ENCODE data around the gene TRPM5. TPM values are rescaled to one million over a fixed set of nuclear protein-coding genes. Genes with fewer than 3 reads are reported as not detected.

Gene TRPM5
- total RNA-seq, 2 experiments from 2014 or later: not detected

DNA sequence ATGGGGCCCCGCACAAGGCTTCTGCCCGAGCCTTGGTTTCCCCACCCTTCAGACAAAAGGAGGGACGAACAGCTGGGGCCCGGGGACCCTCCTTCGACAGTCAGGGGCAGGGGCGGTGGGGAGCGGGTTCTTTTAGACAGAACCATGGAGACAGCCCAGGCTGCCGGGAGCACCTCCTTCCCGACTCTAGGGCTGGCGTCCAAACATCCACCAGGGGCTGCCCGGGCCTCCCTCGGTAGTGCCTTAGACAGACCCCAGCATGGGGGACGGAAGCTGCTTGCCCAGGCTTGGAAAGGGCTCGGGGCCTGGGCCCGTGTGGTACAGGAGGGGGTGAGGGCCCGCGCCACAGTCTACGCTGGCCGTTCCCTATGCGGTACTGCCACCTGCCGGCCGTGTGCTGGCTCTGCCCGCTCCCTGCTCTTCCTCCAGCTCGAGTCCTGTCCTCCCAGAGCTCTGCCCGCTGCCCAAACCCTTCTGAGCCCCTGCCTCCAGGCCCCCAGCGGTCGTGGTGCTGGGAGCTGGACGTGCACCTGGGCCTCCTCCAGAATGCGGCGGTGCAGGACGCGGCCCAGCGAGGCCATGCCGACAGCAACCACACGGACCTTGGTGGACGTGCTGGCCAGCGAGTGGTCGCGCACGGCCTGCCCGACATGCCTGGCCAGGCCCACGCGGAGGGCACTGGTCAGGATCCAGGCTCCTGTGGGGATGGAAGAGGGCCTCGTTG, 23.6 kb downstream of the TRPM5 start:
- TF ChIP-seq, protein P1, sequence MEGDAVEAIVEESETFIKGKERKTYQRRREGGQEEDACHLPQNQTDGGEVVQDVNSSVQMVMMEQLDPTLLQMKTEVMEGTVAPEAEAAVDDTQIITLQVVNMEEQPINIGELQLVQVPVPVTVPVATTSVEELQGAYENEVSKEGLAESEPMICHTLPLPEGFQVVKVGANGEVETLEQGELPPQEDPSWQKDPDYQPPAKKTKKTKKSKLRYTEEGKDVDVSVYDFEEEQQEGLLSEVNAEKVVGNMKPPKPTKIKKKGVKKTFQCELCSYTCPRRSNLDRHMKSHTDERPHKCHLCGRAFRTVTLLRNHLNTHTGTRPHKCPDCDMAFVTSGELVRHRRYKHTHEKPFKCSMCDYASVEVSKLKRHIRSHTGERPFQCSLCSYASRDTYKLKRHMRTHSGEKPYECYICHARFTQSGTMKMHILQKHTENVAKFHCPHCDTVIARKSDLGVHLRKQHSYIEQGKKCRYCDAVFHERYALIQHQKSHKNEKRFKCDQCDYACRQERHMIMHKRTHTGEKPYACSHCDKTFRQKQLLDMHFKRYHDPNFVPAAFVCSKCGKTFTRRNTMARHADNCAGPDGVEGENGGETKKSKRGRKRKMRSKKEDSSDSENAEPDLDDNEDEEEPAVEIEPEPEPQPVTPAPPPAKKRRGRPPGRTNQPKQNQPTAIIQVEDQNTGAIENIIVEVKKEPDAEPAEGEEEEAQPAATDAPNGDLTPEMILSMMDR (conservative IDR thresholded peaks at IDR 0.05; ENCODE audit: low read length): peak; percentile 83
- no peak for TF ChIP-seq EZH2phosphoT487 (IDR thresholded peaks at IDR 0.05; ENCODE audit: borderline replicate concordance, low read depth, low read length)
- H3K9me3 ChIP-seq (ENCODE audit: low read length): no peaks in the 10 kb centered on the region
- H3K9me2 ChIP-seq (ENCODE audit: insufficient read depth, low read length): no peaks in the 10 kb centered on the region
- ChIA-PET CTCF (ENCODE audit: unreplicated experiment) (interaction anchor here (0.6 to 4.7 kb wide), 4 partner anchors 58 to 482 kb away, joined by 3 to 44 read pairs (median 5); a partner anchor contains a TSS), POLR2A (no interaction called here)
- no peaks in the 10 kb centered on the region for H3K4me1 ChIP-seq (ENCODE audit: insufficient read depth, low read length, poor library complexity, severe bottlenecking)
- no peaks in the 10 kb centered on the region for H3K36me3 ChIP-seq (ENCODE audit: insufficient read depth, low read length)
- no peak overlapping the region for H3K4me3 ChIP-seq (ENCODE audit: low read depth, low read length, poor library complexity, severe bottlenecking)
- H4K20me1 ChIP-seq (ENCODE audit: insufficient read depth, low read length): no peaks in the 10 kb centered on the region
- no peaks in the 10 kb centered on the region for H3K79me2 ChIP-seq (ENCODE audit: insufficient read depth, low read depth, low read length)
- peak; percentile 77 for DNase-seq (ENCODE audit: low spot score)
- intact Hi-C loops (cut with micrococcal nuclease; ENCODE audit: unreplicated experiment): loop anchor here (1.0 kb wide), 1 partner anchor 20 kb away; the partner anchor contains the start of gene TSSC4
- H2AFZ ChIP-seq (ENCODE audit: low read length): no peak overlapping the region
- BruUV-seq (replicated peaks): no TSS peak
- no peak overlapping the region for H3K27ac ChIP-seq (ENCODE audit: low read depth, low read length, poor library complexity, severe bottlenecking)
- H3K4me2 ChIP-seq (ENCODE audit: low read length): no peak overlapping the region

DNA sequence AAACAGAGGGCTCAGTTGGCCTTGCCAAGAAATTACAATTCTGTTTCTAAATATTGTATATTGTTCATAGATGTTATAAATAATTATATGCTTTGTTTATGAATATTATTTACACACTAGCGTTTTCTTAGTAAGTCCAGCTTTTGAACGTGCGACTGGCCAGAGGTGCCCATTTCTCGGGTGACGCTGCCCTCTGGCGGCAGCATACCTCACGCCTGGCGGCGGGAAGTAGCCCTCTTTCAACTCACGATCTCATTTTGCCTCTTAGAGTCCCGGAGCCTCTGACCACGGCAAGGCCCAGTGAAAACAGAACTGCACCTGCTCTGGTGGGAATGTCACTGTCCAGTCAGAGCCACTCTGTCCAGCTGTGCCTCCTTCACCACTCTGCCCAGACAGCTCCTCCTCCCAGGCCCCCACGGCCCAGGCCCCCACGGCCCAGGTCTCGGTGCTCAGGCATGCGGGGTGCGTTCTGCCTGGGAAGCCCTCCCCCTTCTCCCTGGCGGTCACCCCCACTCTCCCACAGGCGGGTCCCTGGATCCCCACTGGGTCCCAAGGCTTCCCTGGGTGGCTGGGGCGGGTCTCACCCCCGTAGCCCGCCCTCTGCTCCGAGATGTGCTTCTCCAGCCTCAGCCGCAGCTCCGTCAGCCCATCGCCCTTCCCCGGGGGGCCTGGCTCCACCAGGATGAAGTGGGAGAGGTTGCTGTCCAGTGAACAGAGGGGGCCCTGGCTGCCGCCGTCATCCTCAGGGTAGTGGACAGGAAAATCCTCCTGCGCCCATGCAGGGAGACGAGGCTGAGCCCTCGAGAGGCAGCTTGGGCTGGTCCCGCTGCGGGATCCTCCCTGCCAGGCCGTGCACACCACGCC, 24.4 kb downstream of the TRPM5 start:
- H4K20me1 ChIP-seq (ENCODE audit: insufficient read depth, low read length): no peaks in the 10 kb centered on the region
- H2AFZ ChIP-seq (ENCODE audit: low read length): no peak overlapping the region
- CTCF ChIA-PET (ENCODE audit: unreplicated experiment): interaction anchor here (4.7 kb wide), 1 partner anchor 114 kb away, joined by 44 read pairs; no protein-coding TSS in a partner anchor
- H3K36me3 ChIP-seq (ENCODE audit: insufficient read depth, low read length): no peaks in the 10 kb centered on the region
- BruUV-seq (replicated peaks): no TSS peak
- H3K4me1 ChIP-seq (ENCODE audit: insufficient read depth, low read length, poor library complexity, severe bottlenecking): no peaks in the 10 kb centered on the region
- no peak overlapping the region for H3K4me2 ChIP-seq (ENCODE audit: low read length)
- DNase-seq (ENCODE audit: low spot score): peak; percentile 79
- POLR2A ChIA-PET: interaction anchor here (0.7 kb wide), 2 partner anchors 123 to 578 kb away, joined by 3 to 6 read pairs; no protein-coding TSS in a partner anchor
- H3K9me3 ChIP-seq (ENCODE audit: low read length): no peaks in the 10 kb centered on the region
- no peaks in the 10 kb centered on the region for H3K9me2 ChIP-seq (ENCODE audit: insufficient read depth, low read length)
- H3K4me3 ChIP-seq (ENCODE audit: low read depth, low read length, poor library complexity, severe bottlenecking): no peak overlapping the region
- TF ChIP-seq, protein P1 (conservative IDR thresholded peaks at IDR 0.05; ENCODE audit: low read length): peak; percentile 90
- no peak for TF ChIP-seq EZH2phosphoT487 (IDR thresholded peaks at IDR 0.05; ENCODE audit: borderline replicate concordance, low read depth, low read length)
- intact Hi-C loops (cut with micrococcal nuclease; ENCODE audit: unreplicated experiment): loop anchor here (1.0 kb wide), 3 partner anchors 20 to 223 kb away; partner anchors contain the start of gene TSSC4
- no peaks in the 10 kb centered on the region for H3K79me2 ChIP-seq (ENCODE audit: insufficient read depth, low read depth, low read length)
- no peak overlapping the region for H3K27ac ChIP-seq (ENCODE audit: low read depth, low read length, poor library complexity, severe bottlenecking)

Data from OCI-LY7 (cell line).